HEK293 (cell line): ENCODE data around the gene KRTAP5-5.

ENCODE experiments used
- CTCF ChIA-PET: fragments of 350-600 bp; formaldehyde crosslinking; extraction: SDS; loops from one replicate; lab custom pipeline; 2021; ENCODE audit warnings: antibody characterized with exemption; lab: Yijun Ruan, JAX
- POLR2A ChIA-PET: fragments of 300-600 bp; formaldehyde crosslinking; extraction: SDS; loops from one replicate; lab custom pipeline; 2020; ENCODE audit warnings: antibody characterized with exemption, inconsistent platforms; lab: Yijun Ruan, JAX
- H3K27ac ChIP-seq: fragments of 200-500 bp; sonication (Bioruptor generic); 2 replicates; pipeline ENCODE4 v1.5.1; 2014; ENCODE audit warnings: low read depth, low read length, control low read depth, inconsistent platforms; ENCODE audit errors: extremely low read depth
- H3K36me3 ChIP-seq, 2 experiments: fragments of 200-500 bp in 1 of 2; sonication (Bioruptor generic) in 1 of 2; 1 replicate in 1 of 2; 2 replicates in 1 of 2; pipeline ENCODE4 v1.5.1; 2014 to 2017; ENCODE audit warnings: inconsistent platforms in 2 of 2, low read length in 2 of 2; ENCODE audit not compliant: control insufficient read depth in 2 of 2, insufficient read depth in 1 of 2
- H3K4me1 ChIP-seq: fragments of 200-500 bp; sonication (Bioruptor generic); 2 replicates; pipeline ENCODE4 v1.5.1; 2014; ENCODE audit warnings: mild to moderate bottlenecking, low read length, inconsistent platforms; ENCODE audit not compliant: control insufficient read depth, insufficient read depth
- H3K4me3 ChIP-seq: 2 replicates; pipeline ENCODE4 v1.5.1; 2011; ENCODE audit warnings: low read depth, mild to moderate bottlenecking, control low read depth, low read length, moderate library complexity
- H3K9me3 ChIP-seq: fragments of 200-500 bp; sonication (Bioruptor generic); 2 replicates; pipeline ENCODE4 v1.5.1; 2014; ENCODE audit warnings: low read depth, low read length, inconsistent platforms; ENCODE audit not compliant: control insufficient read depth, insufficient read depth
- ATF2 ChIP-seq: fragments of 450-650 bp; formaldehyde crosslinking; IDR thresholded peaks from 2 replicates; pipeline ENCODE4 v1.5.1; 2016; ENCODE audit warnings: missing biosample characterization, missing genetic modification characterization, low read depth
- GLIS2 ChIP-seq: fragments of 450-650 bp; formaldehyde crosslinking; IDR thresholded peaks from 2 replicates; pipeline ENCODE4 v1.5.1; 2016; ENCODE audit warnings: missing biosample characterization, missing genetic modification characterization
- HOXD13 ChIP-seq: sonication (generic); formaldehyde crosslinking; IDR thresholded peaks from 2 replicates; pipeline ENCODE4 v1.8.0; 2022; ENCODE audit warnings: missing genetic modification reagents, borderline replicate concordance
- KLF17 ChIP-seq: fragments of 450-650 bp; formaldehyde crosslinking; IDR thresholded peaks from 2 replicates; pipeline ENCODE4 v1.5.1; 2016; ENCODE audit warnings: missing biosample characterization, missing genetic modification characterization
- KLF9 ChIP-seq: fragments of 450-650 bp; formaldehyde crosslinking; IDR thresholded peaks from 2 replicates; pipeline ENCODE4 v1.5.1; 2016; ENCODE audit warnings: missing biosample characterization, missing genetic modification characterization, low read depth
- OSR2 ChIP-seq: fragments of 450-650 bp; formaldehyde crosslinking; IDR thresholded peaks from 2 replicates; pipeline ENCODE4 v1.5.1; 2016; ENCODE audit warnings: missing biosample characterization, missing genetic modification characterization
- PRDM10 ChIP-seq: fragments of 450-650 bp; formaldehyde crosslinking; IDR thresholded peaks from 2 replicates; pipeline ENCODE4 v1.5.1; 2016; ENCODE audit warnings: missing biosample characterization, missing genetic modification characterization
- SCRT1 ChIP-seq: fragments of 450-650 bp; formaldehyde crosslinking; IDR thresholded peaks from 2 replicates; pipeline ENCODE4 v1.5.1; 2016; ENCODE audit warnings: missing biosample characterization, missing genetic modification characterization, borderline replicate concordance
- ZBTB17 ChIP-seq: fragments of 450-650 bp; formaldehyde crosslinking; IDR thresholded peaks from 2 replicates; pipeline ENCODE4 v1.5.1; 2016; ENCODE audit warnings: missing biosample characterization, missing genetic modification characterization
- ZNF175 ChIP-seq: fragments of 450-650 bp; formaldehyde crosslinking; IDR thresholded peaks from 2 replicates; pipeline ENCODE4 v1.5.1; 2016; ENCODE audit warnings: missing biosample characterization, missing genetic modification characterization
- ZNF184 ChIP-seq: fragments of 450-650 bp; IDR thresholded peaks from 2 replicates; pipeline ENCODE4 v1.5.1; 2018; ENCODE audit warnings: missing biosample characterization, mild to moderate bottlenecking, missing genetic modification characterization
- ZNF324 ChIP-seq: fragments of 450-650 bp; formaldehyde crosslinking; IDR thresholded peaks from 2 replicates; pipeline ENCODE4 v1.5.1; 2016; ENCODE audit warnings: missing biosample characterization, missing genetic modification characterization
- ZNF404 ChIP-seq: fragments of 450-650 bp; formaldehyde crosslinking; IDR thresholded peaks from 2 replicates; pipeline ENCODE4 v1.5.1; 2017; ENCODE audit warnings: missing biosample characterization, missing genetic modification characterization
- ZNF426 ChIP-seq: fragments of 450-650 bp; formaldehyde crosslinking; IDR thresholded peaks from 2 replicates; pipeline ENCODE4 v1.5.1; 2017; ENCODE audit warnings: missing biosample characterization, missing genetic modification characterization, mild to moderate bottlenecking, inconsistent platforms, moderate library complexity
- ZNF621 ChIP-seq: fragments of 450-650 bp; formaldehyde crosslinking; IDR thresholded peaks from 2 replicates; pipeline ENCODE4 v1.5.1; 2017; ENCODE audit warnings: missing biosample characterization, missing genetic modification characterization
- ZNF623 ChIP-seq: fragments of 450-650 bp; formaldehyde crosslinking; IDR thresholded peaks from 2 replicates; pipeline ENCODE4 v1.5.1; 2016; ENCODE audit warnings: missing biosample characterization, missing genetic modification characterization
- ZNF626 ChIP-seq: fragments of 450-650 bp; sonication (Bioruptor Pico); formaldehyde crosslinking; IDR thresholded peaks from 2 replicates; pipeline ENCODE4 v1.5.1; 2018; ENCODE audit warnings: missing biosample characterization, missing genetic modification characterization, inconsistent platforms
- ZNF677 ChIP-seq: fragments of 450-650 bp; IDR thresholded peaks from 2 replicates; pipeline ENCODE4 v1.5.0; 2018; ENCODE audit warnings: missing biosample characterization, mild to moderate bottlenecking, missing genetic modification characterization, moderate library complexity
- ZNF76 ChIP-seq: fragments of 450-650 bp; formaldehyde crosslinking; IDR thresholded peaks from 2 replicates; pipeline ENCODE4; 2016; ENCODE audit warnings: low read depth, missing biosample characterization, missing genetic modification characterization, borderline replicate concordance
- TF ChIP-seq, protein P1 (sequence below): fragments of 450-650 bp; formaldehyde crosslinking; IDR thresholded peaks from 2 replicates; pipeline ENCODE4 v1.5.1; 2016; ENCODE audit warnings: missing biosample characterization, missing genetic modification characterization, borderline replicate concordance

Gene KRTAP5-5

DNA sequence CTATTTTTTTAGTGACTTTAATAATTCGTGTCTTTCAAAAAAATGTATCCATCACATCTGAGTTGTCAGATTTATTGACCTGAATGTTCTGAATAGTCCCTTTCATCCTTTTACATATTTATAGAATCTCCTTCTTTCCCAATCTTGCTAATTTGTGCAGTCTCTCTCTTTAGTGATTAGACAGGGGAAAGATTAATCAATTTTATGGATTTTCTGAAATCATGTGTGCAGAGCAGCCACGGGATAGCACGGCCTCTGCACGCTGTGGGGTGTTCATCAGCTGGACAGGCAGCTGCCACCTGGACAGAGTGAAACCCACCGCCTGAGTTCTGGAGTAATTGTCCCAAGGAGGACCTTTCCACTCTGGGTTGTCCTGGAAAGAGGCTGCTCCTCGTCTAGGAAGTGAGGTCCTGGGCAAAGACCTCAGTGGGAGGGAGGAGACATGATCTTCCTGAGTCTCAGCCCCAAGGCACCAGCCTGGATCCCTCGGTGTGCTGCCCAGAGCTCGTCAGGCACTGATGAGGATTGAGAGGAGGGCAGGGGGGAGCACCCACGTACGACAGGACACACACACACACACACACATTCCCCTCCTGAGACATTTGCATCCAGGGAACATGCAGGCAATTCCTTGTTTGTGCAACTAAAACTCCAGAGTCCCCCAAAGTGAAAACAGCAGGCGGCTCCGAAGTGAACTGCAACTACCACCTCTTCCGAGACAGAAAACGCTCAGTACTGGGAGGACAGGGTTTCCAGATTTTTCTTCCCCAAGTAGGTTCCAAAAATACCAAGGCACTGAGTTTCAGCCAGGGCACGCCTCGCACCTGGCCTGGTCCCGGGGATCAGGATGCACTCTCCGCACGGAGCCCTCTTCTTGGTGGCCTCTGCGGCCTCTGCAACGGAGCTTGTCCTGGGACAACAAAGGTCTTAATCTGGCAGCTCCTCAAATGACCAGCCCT lies 44.9 kb downstream of the KRTAP5-5 start:
- ChIA-PET POLR2A (no interaction called here), CTCF (interaction anchor here (0.7 to 4.7 kb wide), 5 partner anchors 18 to 476 kb away, joined by 3 to 26 read pairs (median 6); no protein-coding TSS in a partner anchor)
- H3K27ac ChIP-seq, result no peak overlapping the region
- TF ChIP-seq ZNF76 (tag by site-specific recombination) (no peak), ZNF677 (tag by site-specific recombination) (no peak), ZNF426 (tag by site-specific recombination) (no peak), ZNF623 (no peak), ZNF324 (tag by site-specific recombination) (no peak)
- H3K4me1 ChIP-seq, result no peaks in the 10 kb centered on the region
- no peaks in the 10 kb centered on the region for H3K36me3 ChIP-seq
- H3K9me3 ChIP-seq, result no peaks in the 10 kb centered on the region
- H3K4me3 ChIP-seq, result no peak overlapping the region

DNA sequence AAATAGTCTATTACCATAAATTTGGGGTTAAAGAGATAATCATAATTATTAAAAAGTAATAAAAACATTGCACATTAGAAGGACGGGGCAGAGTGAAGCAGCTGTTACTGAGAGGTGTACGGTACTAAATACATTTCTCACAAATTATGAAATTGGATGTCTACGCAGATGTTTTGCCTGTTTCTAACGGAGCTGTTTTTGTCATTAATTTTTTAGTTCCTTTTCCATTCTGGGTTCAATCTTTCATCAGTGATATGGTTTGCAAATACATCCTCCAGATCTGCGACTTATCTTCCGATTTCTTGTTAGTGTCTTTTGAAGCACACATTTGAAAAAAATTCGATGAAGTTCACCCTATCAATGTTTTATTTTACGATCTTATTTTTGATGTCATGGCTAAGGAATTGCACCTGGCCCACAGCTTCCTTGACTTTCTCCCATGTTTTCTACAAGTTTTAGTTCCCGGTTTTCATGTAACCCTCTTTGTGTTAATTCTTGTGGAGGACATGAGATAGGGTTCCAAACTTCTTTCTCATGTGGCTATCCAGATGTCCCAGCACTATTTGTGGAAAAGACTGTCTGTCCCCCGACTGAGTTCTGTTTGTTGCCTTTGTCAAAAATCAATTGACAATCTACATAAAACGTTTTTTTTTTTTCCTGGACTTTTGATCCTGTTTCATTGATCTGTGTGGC lies 46.1 kb downstream of the KRTAP5-5 start:
- POLR2A ChIA-PET, result interaction anchor here (0.6 kb wide), 1 partner anchor 174 kb away, joined by 3 read pairs; no protein-coding TSS in a partner anchor
- TF ChIP-seq GLIS2 (tag by site-specific recombination), result no peak
- no peak for TF ChIP-seq PRDM10 (tag by site-specific recombination)
- TF ChIP-seq KLF9, result no peak
- TF ChIP-seq ZBTB17 (tag by site-specific recombination), result no peak
- TF ChIP-seq ZNF621 (tag by site-specific recombination), result no peak
- no peak overlapping the region for H3K27ac ChIP-seq
- H3K4me3 ChIP-seq, result no peak overlapping the region
- H3K36me3 ChIP-seq, result no peaks in the 10 kb centered on the region
- H3K9me3 ChIP-seq, result no peaks in the 10 kb centered on the region
- H3K4me1 ChIP-seq, result no peaks in the 10 kb centered on the region
- CTCF ChIA-PET, result interaction anchor here (0.7 to 4.7 kb wide), 7 partner anchors 17 to 475 kb away, joined by 3 to 26 read pairs (median 8); no protein-coding TSS in a partner anchor

GRCh38 chr11:1676229-1676740 lies 46.7 kb downstream of the KRTAP5-5 start:
- CTCF ChIA-PET, result interaction anchor here (0.6 to 4.7 kb wide), 7 partner anchors 17 to 474 kb away, joined by 3 to 26 read pairs (median 8); no protein-coding TSS in a partner anchor
- TF ChIP-seq KLF17 (tag by site-specific recombination), result no peak
- TF ChIP-seq ZNF626 (tag by site-specific recombination), result no peak
- no peak for TF ChIP-seq ATF2 (tag by site-specific recombination)
- no peak for TF ChIP-seq SCRT1
- TF ChIP-seq, protein P1, sequence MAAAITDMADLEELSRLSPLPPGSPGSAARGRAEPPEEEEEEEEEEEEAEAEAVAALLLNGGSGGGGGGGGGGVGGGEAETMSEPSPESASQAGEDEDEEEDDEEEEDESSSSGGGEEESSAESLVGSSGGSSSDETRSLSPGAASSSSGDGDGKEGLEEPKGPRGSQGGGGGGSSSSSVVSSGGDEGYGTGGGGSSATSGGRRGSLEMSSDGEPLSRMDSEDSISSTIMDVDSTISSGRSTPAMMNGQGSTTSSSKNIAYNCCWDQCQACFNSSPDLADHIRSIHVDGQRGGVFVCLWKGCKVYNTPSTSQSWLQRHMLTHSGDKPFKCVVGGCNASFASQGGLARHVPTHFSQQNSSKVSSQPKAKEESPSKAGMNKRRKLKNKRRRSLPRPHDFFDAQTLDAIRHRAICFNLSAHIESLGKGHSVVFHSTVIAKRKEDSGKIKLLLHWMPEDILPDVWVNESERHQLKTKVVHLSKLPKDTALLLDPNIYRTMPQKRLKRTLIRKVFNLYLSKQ (tag by site-specific recombination), result no peak
- no peak for TF ChIP-seq ZNF404
- no peak for TF ChIP-seq OSR2 (tag by site-specific recombination)
- TF ChIP-seq HOXD13 (CRISPR knock-in tag), result no peak
- TF ChIP-seq ZNF175 (tag by site-specific recombination), result no peak
- TF ChIP-seq ZNF184, result no peak

More at GRCh38 chr11:1676229-1676740, 46.7 kb downstream of the KRTAP5-5 start:
- Histone ChIP-seq H3K27ac (no peak overlapping the region), H3K4me3 (no peak overlapping the region), H3K4me1 (no peaks in the 10 kb centered on the region), H3K36me3 (no peaks in the 10 kb centered on the region), H3K9me3 (no peaks in the 10 kb centered on the region)
- POLR2A ChIA-PET, result no interaction called here
